Osteocyte (in vitro differentiated cells): ENCODE data around the gene SRGAP1. TPM values are rescaled to one million over a fixed set of nuclear protein-coding genes. Genes with fewer than 3 reads are reported as not detected.
"Not testable (repeated sequence)": the region's sequence is repeated elsewhere in the genome, so short reads cannot be mapped to it uniquely, and the experiment has no call there.

Source experiments
- DNase-seq: peaks from one replicate; pipeline ENCODE4 v3.0.0; 2021; ENCODE audit warnings: mixed read lengths; ENCODE audit not compliant: unreplicated experiment; ENCODE audit errors: extremely low spot score
- H3K27ac Mint-ChIP-seq: one replicate; pipeline ENCODE4 v1.8.0; 2021; ENCODE audit warnings: mild to moderate bottlenecking, mixed read lengths; ENCODE audit not compliant: unreplicated experiment
- H3K27me3 Mint-ChIP-seq: one replicate; pipeline ENCODE4 v1.8.0; 2021; ENCODE audit warnings: mixed read lengths; ENCODE audit not compliant: unreplicated experiment
- H3K36me3 Mint-ChIP-seq: one replicate; pipeline ENCODE4 v1.8.0; 2021; ENCODE audit warnings: mixed read lengths; ENCODE audit not compliant: unreplicated experiment
- H3K4me1 Mint-ChIP-seq: one replicate; pipeline ENCODE4 v1.8.0; 2021; ENCODE audit warnings: mixed read lengths; ENCODE audit not compliant: unreplicated experiment
- H3K4me3 Mint-ChIP-seq: one replicate; pipeline ENCODE4 v1.8.0; 2021; ENCODE audit warnings: mild to moderate bottlenecking, moderate library complexity, mixed read lengths; ENCODE audit not compliant: unreplicated experiment
- H3K9me3 Mint-ChIP-seq: one replicate; pipeline ENCODE4 v1.8.0; 2021; ENCODE audit warnings: mixed read lengths; ENCODE audit not compliant: unreplicated experiment
- total RNA-seq: library from RNA; stranded (reverse); gene quantifications from 2 replicates; pipeline ENCODE4 v1.2.1, GENCODE V29; 2021
- TF ChIP-seq, protein P1 (sequence below): fragments of 200-600 bp; sonication (generic); IDR thresholded peaks from 2 replicates; pipeline ENCODE4 v1.5.0; 2021; ENCODE audit warnings: antibody characterized with exemption, mild to moderate bottlenecking, moderate library complexity

SRGAP1 gene
- total RNA-seq, 1 donor from 2014 or later = 11.0 TPM

- no peak overlapping the region for H3K27ac Mint-ChIP-seq
- H3K36me3 Mint-ChIP-seq = peaks cover 15% of the 10 kb centered on the region
- TF ChIP-seq, protein P1, sequence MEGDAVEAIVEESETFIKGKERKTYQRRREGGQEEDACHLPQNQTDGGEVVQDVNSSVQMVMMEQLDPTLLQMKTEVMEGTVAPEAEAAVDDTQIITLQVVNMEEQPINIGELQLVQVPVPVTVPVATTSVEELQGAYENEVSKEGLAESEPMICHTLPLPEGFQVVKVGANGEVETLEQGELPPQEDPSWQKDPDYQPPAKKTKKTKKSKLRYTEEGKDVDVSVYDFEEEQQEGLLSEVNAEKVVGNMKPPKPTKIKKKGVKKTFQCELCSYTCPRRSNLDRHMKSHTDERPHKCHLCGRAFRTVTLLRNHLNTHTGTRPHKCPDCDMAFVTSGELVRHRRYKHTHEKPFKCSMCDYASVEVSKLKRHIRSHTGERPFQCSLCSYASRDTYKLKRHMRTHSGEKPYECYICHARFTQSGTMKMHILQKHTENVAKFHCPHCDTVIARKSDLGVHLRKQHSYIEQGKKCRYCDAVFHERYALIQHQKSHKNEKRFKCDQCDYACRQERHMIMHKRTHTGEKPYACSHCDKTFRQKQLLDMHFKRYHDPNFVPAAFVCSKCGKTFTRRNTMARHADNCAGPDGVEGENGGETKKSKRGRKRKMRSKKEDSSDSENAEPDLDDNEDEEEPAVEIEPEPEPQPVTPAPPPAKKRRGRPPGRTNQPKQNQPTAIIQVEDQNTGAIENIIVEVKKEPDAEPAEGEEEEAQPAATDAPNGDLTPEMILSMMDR = no peak
- no peaks in the 10 kb centered on the region for H3K27me3 Mint-ChIP-seq
- DNase-seq = no peak
- no peak overlapping the region for H3K4me3 Mint-ChIP-seq
- H3K9me3 Mint-ChIP-seq = no peaks in the 10 kb centered on the region
- H3K4me1 Mint-ChIP-seq = peaks cover 8% of the 10 kb centered on the region
Observed at GRCh38 chr12:64194333-64195149, 350.0 kb downstream of the SRGAP1 start.

DNA sequence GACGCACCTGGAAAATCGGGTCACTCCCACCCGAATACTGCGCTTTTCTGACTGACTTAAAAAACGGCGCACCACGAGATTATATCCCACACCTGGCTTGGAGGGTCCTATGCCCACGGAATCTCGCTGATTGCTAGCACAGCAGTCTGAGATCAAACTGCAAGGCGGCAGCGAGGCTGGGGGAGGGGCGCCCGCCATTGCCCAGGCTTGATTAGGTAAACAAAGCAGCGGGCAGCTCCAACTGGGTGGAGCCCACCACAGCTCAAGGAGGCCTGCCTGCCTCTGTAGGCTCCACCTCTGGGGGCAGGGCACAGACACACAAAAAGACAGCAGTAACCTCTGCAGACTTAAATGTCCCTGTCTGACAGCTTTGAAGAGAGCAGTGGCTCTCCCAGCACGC lies 351.3 kb downstream of the SRGAP1 start:
- not testable (repeated sequence) for H3K4me3 Mint-ChIP-seq, H3K9me3 Mint-ChIP-seq

DNA sequence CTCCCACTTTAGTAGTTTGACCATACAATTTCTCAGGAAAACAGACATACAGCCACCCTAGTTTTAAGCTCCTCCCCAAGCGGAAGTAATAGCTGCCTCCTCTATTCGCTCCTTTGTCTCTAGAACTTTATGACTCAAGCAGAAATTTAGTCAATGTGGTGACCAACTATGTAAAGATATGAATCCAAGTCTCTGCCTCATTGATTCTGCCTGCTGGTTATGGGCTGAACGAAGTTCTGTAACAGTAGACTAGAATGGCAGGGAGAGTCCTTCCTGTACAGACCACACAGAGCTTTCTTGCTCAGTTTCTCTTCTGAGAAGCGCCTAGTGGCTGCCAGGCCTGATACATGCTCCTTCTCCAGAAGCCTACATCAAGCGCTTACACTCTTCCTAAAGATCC lies 358.5 kb downstream of the SRGAP1 start:
- Mint-ChIP-seq H3K9me3 (no peaks in the 10 kb centered on the region), H3K4me1 (no peaks in the 10 kb centered on the region), H3K27me3 (no peaks in the 10 kb centered on the region), H3K4me3 (no peak overlapping the region), H3K36me3 (no peaks in the 10 kb centered on the region), H3K27ac (no peak overlapping the region)
- no peak for DNase-seq
- TF ChIP-seq, protein P1 = no peak

More for the DNA sequence above, 351.3 kb downstream of the SRGAP1 start:
- H3K36me3 Mint-ChIP-seq = peaks cover 15% of the 10 kb centered on the region
- not testable (repeated sequence) for DNase-seq, H3K27ac Mint-ChIP-seq, H3K4me1 Mint-ChIP-seq, H3K27me3 Mint-ChIP-seq

GRCh38 chr12:64203775-64204174 lies 359.3 kb downstream of the SRGAP1 start:
- no peaks in the 10 kb centered on the region for H3K9me3 Mint-ChIP-seq
- H3K27ac Mint-ChIP-seq = no peak overlapping the region
- H3K27me3 Mint-ChIP-seq = no peaks in the 10 kb centered on the region
- DNase-seq = no peak
- H3K4me3 Mint-ChIP-seq = no peak overlapping the region
- no peaks in the 10 kb centered on the region for H3K36me3 Mint-ChIP-seq
- H3K4me1 Mint-ChIP-seq = no peaks in the 10 kb centered on the region
- TF ChIP-seq, protein P1 = no peak

DNA sequence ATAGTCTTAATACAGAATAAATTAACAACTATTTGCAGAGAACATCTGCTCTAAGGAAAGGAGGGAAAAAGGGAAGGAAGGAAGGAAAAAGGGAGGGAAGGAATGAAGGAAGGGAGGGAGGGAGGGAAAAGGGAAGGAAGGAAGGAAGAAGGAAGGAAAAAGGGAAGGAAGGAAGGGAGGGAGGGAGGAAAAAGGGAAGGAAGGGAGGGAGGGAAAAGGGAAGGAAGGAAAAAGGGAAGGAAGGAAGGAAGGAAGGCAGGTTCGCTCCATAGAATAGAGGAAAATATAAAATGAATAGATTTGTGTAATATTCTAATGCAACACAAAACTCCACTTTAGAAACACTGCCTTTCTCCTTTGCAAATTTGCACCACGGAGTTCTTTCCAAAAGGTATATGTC lies 361.0 kb downstream of the SRGAP1 start:
- no peak overlapping the region for H3K4me3 Mint-ChIP-seq
- no peaks in the 10 kb centered on the region for H3K9me3 Mint-ChIP-seq
- no peaks in the 10 kb centered on the region for H3K36me3 Mint-ChIP-seq
- no peak for DNase-seq
- TF ChIP-seq, protein P1 = no peak
- H3K4me1 Mint-ChIP-seq = no peaks in the 10 kb centered on the region
- no peaks in the 10 kb centered on the region for H3K27me3 Mint-ChIP-seq
- H3K27ac Mint-ChIP-seq = no peak overlapping the region
